Keratinocyte (primary cell): ENCODE results near the gene GPHA2. TPM values are rescaled to one million over a fixed set of nuclear protein-coding genes. Genes with fewer than 3 reads are reported as not detected.

Experiments used
- DNase-seq: peaks from one replicate; pipeline ENCODE4 v3.0.0-alpha.2; 2011; ENCODE audit warnings: low read depth, missing footprints, low spot score
- FAIRE-seq: peaks from 2 replicates; lab custom pipeline; 2011; peaks lifted over from hg19 to GRCh38; lab: Jason Lieb, UNC
- H2AFZ ChIP-seq: 2 replicates; pipeline ENCODE4 v1.6.0; 2012; ENCODE audit warnings: low read length, control low read depth, inconsistent platforms; ENCODE audit not compliant: control insufficient read depth
- H3K27ac ChIP-seq: 2 replicates; pipeline ENCODE4 v1.5.1; 2011; ENCODE audit warnings: low read length; ENCODE audit not compliant: control insufficient read depth, insufficient read depth
- H3K27me3 ChIP-seq: 3 replicates; pipeline ENCODE4 v1.6.0; 2011; ENCODE audit warnings: low read length; ENCODE audit not compliant: control insufficient read depth, insufficient read depth; ENCODE audit errors: extremely low read depth
- H3K36me3 ChIP-seq, 2 experiments: 2 replicates in 1 of 2; 3 replicates in 1 of 2; pipeline ENCODE4 v1.5.1; 2011; ENCODE audit warnings: low read length in 2 of 2, mild to moderate bottlenecking in 1 of 2; ENCODE audit not compliant: control insufficient read depth in 2 of 2, insufficient read depth in 2 of 2; ENCODE audit errors: extremely low read depth in 1 of 2
- H3K4me1 ChIP-seq: 3 replicates; pipeline ENCODE4 v1.5.1; 2011; ENCODE audit warnings: low read length; ENCODE audit not compliant: control insufficient read depth, insufficient read depth; ENCODE audit errors: extremely low read depth
- H3K4me2 ChIP-seq: 3 replicates; pipeline ENCODE4 v1.6.0; 2011; ENCODE audit warnings: low read depth, low read length; ENCODE audit not compliant: control insufficient read depth, insufficient read depth; ENCODE audit errors: extremely low read depth
- H3K4me3 ChIP-seq, 3 experiments: fragments of 200-600 bp in 1 of 3; sonication (generic) in 1 of 3; 2 replicates in 2 of 3; 3 replicates in 1 of 3; pipeline ENCODE4 v1.5.1; 2011 to 2016; ENCODE audit warnings: low read length in 3 of 3, mild to moderate bottlenecking in 3 of 3, control low read depth in 2 of 3, inconsistent platforms in 1 of 3, low read depth in 1 of 3, mixed read lengths in 1 of 3, mixed run types in 1 of 3, moderate library complexity in 1 of 3; ENCODE audit not compliant: control insufficient read depth in 2 of 3, insufficient read depth in 2 of 3; ENCODE audit errors: extremely low read depth in 1 of 3
- H3K79me2 ChIP-seq: 2 replicates; pipeline ENCODE4 v1.6.0; 2012; ENCODE audit warnings: low read length; ENCODE audit not compliant: control insufficient read depth, insufficient read depth
- H3K9ac ChIP-seq: 3 replicates; pipeline ENCODE4 v1.6.0; 2011; ENCODE audit warnings: low read length; ENCODE audit not compliant: control insufficient read depth, insufficient read depth; ENCODE audit errors: extremely low read depth
- H3K9me1 ChIP-seq: 3 replicates; pipeline ENCODE4 v1.6.0; 2011; ENCODE audit warnings: low read length; ENCODE audit not compliant: control insufficient read depth, insufficient read depth; ENCODE audit errors: extremely low read depth
- H3K9me3 ChIP-seq: 2 replicates; pipeline ENCODE4 v1.5.1; 2012; ENCODE audit warnings: low read depth, low read length; ENCODE audit not compliant: control insufficient read depth
- H4K20me1 ChIP-seq: 3 replicates; pipeline ENCODE4 v1.6.0; 2011; ENCODE audit warnings: low read length; ENCODE audit not compliant: control insufficient read depth, insufficient read depth; ENCODE audit errors: extremely low read depth
- CTCF ChIP-seq, 3 experiments: IDR thresholded peaks in 1 of 3; conservative IDR thresholded peaks in 1 of 3; optimal IDR thresholded peaks in 1 of 3; 2 replicates in 2 of 3; 3 replicates in 1 of 3; pipeline versions ENCODE3 to v1.5.1; 2011; ENCODE audit warnings: low read length in 3 of 3, mild to moderate bottlenecking in 3 of 3, moderate library complexity in 2 of 3, control low read depth in 1 of 3, inconsistent platforms in 1 of 3; ENCODE audit not compliant: insufficient read depth in 2 of 3; ENCODE audit errors: extremely low read depth in 1 of 3
- EZH2 ChIP-seq: IDR thresholded peaks from one replicate; pipeline ENCODE4 v1.6.1; 2012; ENCODE audit warnings: inconsistent platforms, mild to moderate bottlenecking, low read length, moderate library complexity
- dilution Hi-C: fragments of 300-500 bp; cut with MboI; formaldehyde crosslinking; loops from one replicate; pipeline ENCODE4 v1.7.0; 2020; ENCODE audit warnings: low sequenced_read_pairs; ENCODE audit not compliant: extremely low pct_ligation_motif_present
- polyA plus RNA-seq, 5 experiments: library from polyadenylated mRNA; depleted of rRNA in 3 of 5; stranded (reverse) in 3 of 5; stranded (forward) in 1 of 5; unstranded in 1 of 5; fragments of >200 nt; gene quantifications; 1 replicate in 1 of 5; 2 replicates in 3 of 5; 3 replicates in 1 of 5; pipeline versions ENCODE4 v1.2.1 to v1.2.3, GENCODE V29; 2011 to 2012; ENCODE audit warnings: missing spikeins in 2 of 5, low read depth in 1 of 5, low replicate concordance in 1 of 5

The GPHA2 gene
- polyA plus RNA-seq, 1 donor (not counting 4 experiments of a cell fraction or from before 2014, with no cell fraction given): 0.08 TPM

DNA sequence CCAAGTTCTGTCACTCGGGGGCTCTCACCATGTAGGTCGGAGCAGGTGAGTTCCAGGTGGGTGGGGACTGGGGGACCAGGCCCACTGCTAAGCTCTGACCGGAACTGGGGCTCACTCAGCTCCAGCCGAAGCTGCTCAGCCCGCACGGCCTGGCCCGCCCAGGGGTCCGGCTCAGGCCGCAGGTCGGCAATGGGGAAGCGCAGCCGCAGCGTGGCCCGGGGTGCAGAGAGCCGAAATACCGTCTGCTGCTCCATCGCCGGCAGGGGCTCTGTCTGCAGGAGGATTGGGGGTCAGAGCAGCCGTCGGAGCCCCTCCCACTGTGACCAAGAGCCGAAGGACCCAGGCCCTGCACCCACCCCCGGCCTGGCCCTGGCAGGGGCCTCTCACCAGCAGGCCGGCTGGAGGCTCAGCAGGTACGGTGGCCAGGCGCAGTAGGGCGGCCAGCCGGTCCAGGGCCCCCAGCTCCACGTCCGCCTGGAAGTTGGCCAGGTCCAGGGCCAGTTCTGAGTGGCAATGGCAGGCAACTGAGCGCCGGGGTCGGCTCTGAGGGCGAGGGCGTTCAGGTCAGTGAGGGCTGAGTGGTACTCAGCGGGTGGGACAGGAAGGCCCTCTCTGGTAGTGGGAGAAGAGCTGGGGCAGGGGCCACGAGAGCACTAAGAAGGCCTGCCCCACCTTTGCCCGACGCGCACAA is 25.9 kb downstream of the GPHA2 start:
- no peaks in the 10 kb centered on the region for H3K9me3 ChIP-seq
- peaks cover 21 to 48% of the 10 kb centered on the region in 2 experiments for H3K36me3 ChIP-seq
- no peaks in the 10 kb centered on the region for H3K9me1 ChIP-seq
- no peak for TF ChIP-seq EZH2
- no peaks in the 10 kb centered on the region for H3K27me3 ChIP-seq
- no peak overlapping the region for H3K27ac ChIP-seq
- dilution Hi-C loops: no loop called here
- H3K79me2 ChIP-seq: no peaks in the 10 kb centered on the region
- no peak overlapping the region for H3K4me3 ChIP-seq
- no peak for FAIRE-seq
- H3K4me1 ChIP-seq: no peaks in the 10 kb centered on the region
- no peak overlapping the region for H2AFZ ChIP-seq
- H3K9ac ChIP-seq: no peak overlapping the region
- no peaks in the 10 kb centered on the region for H4K20me1 ChIP-seq
- no peak for DNase-seq
- no peak overlapping the region for H3K4me2 ChIP-seq

- Histone ChIP-seq H3K27ac (no peak overlapping the region), H3K4me3 (no peak overlapping the region), H3K4me2 (no peak overlapping the region), H3K9me1 (no peaks in the 10 kb centered on the region), H3K79me2 (no peaks in the 10 kb centered on the region), H3K36me3 (peaks cover 21 to 42% of the 10 kb centered on the region in 2 experiments), H3K9me3 (no peaks in the 10 kb centered on the region), H3K4me1 (no peaks in the 10 kb centered on the region), H3K9ac (no peak overlapping the region), H3K27me3 (no peaks in the 10 kb centered on the region), H4K20me1 (no peaks in the 10 kb centered on the region), H2AFZ (no peak overlapping the region)
- TF ChIP-seq CTCF (optimal IDR thresholded peaks at IDR 0.05 in 1 of 3, IDR thresholded peaks at IDR 0.05 in 1 of 3, conservative IDR thresholded peaks at IDR 0.05 in 1 of 3; ENCODE audit: extremely low read depth in 1 of 3, insufficient read depth in 2 of 3, low read length in 3 of 3): no peak
- no peak for TF ChIP-seq EZH2
- dilution Hi-C loops: no loop called here
- DNase-seq: no peak
- no peak for FAIRE-seq
These were observed 26.9 kb downstream of the GPHA2 start for GRCh38 chr11:64908766-64909165.

DNA sequence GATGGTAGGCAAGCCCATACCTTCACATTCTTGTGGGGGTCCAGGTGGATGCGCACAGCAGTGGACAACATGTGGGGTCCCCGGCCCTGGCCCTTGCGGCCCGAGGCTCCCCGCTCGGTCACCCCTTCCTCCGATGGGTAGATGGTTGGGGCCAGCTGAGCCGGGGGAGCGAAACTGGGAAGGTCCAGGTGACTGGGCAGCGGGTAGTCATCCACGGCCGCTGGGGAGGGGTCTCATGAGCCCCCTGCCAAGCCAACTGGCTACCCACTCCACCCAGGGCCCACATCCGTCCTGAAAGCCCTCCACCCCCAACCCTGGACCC is 29.4 kb downstream of the GPHA2 start:
- Histone ChIP-seq H3K4me1 (no peaks in the 10 kb centered on the region), H3K9ac (no peak overlapping the region), H3K4me2 (no peak overlapping the region), H4K20me1 (no peaks in the 10 kb centered on the region), H3K36me3 (peaks cover 24 to 36% of the 10 kb centered on the region in 2 experiments), H2AFZ (no peak overlapping the region), H3K9me1 (no peaks in the 10 kb centered on the region), H3K9me3 (no peaks in the 10 kb centered on the region), H3K4me3 (no peak overlapping the region), H3K27ac (no peak overlapping the region), H3K27me3 (no peaks in the 10 kb centered on the region), H3K79me2 (no peaks in the 10 kb centered on the region)
- TF ChIP-seq EZH2: no peak
- no peak for TF ChIP-seq CTCF (optimal IDR thresholded peaks at IDR 0.05 in 1 of 3, IDR thresholded peaks at IDR 0.05 in 1 of 3, conservative IDR thresholded peaks at IDR 0.05 in 1 of 3; ENCODE audit: extremely low read depth in 1 of 3, insufficient read depth in 2 of 3, low read length in 3 of 3)
- DNase-seq (no peak), FAIRE-seq (no peak)
- dilution Hi-C loops: no loop called here
